Testis (tissue), 2 donors: ENCODE data around the gene PIK3C2B.

Source experiments
- POLR2A ChIP-seq: fragments of 450-650 bp; IDR thresholded peaks from one replicate; pipeline ENCODE4 v1.6.1; 2017; ENCODE audit warnings: antibody characterized with exemption, mild to moderate bottlenecking, moderate library complexity
- TF ChIP-seq, protein P1 (sequence below), 3 experiments: fragments of 450-650 bp in 2 of 3; fragments of 200-600 bp in 1 of 3; sonication (generic) in 1 of 3; IDR thresholded peaks; one replicate each; pipeline ENCODE4 v1.5.1; 2016 to 2019; ENCODE audit warnings: antibody characterized with exemption in 3 of 3, mild to moderate bottlenecking in 2 of 3, moderate library complexity in 1 of 3

DNA sequence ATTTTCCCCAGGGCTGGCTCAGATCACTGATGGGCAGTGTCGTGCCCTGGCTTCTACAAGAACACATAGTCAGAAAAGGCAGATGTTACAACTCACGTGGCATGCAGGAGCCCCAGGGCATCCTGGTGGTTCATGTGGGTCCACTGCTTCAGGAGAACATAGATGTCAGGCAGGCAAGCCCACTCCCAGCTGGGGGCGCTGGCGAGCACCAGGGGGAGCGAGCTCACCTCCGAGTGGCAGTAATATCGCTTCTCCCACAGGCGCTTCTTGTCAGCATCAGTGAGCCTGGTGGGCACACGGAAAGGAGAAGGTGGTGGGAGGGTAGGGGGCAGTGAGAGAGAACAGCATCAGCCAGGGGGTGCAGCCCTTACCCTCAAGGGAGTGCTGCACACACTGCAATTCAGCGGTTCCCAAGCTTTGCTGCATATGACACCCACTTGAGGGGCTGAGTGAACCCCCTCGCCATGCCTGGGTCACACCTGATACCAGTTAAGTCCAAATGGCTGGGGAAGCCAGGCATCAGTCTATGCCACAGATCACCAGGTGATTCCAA, 48.7 kb downstream of the PIK3C2B start:
- TF ChIP-seq, protein P1, sequence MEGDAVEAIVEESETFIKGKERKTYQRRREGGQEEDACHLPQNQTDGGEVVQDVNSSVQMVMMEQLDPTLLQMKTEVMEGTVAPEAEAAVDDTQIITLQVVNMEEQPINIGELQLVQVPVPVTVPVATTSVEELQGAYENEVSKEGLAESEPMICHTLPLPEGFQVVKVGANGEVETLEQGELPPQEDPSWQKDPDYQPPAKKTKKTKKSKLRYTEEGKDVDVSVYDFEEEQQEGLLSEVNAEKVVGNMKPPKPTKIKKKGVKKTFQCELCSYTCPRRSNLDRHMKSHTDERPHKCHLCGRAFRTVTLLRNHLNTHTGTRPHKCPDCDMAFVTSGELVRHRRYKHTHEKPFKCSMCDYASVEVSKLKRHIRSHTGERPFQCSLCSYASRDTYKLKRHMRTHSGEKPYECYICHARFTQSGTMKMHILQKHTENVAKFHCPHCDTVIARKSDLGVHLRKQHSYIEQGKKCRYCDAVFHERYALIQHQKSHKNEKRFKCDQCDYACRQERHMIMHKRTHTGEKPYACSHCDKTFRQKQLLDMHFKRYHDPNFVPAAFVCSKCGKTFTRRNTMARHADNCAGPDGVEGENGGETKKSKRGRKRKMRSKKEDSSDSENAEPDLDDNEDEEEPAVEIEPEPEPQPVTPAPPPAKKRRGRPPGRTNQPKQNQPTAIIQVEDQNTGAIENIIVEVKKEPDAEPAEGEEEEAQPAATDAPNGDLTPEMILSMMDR (IDR thresholded peaks at IDR 0.05), result no peak
- TF ChIP-seq POLR2A, result no peak
